CD4-positive, alpha-beta T cell (primary cell): Measurements from ENCODE around the gene SEL1L3. TPM values are rescaled to one million over a fixed set of nuclear protein-coding genes. Genes with fewer than 3 reads are reported as not detected.

ENCODE experiments used
- ATAC-seq: fragments of 200-7000 bp; cut with Tn5 transposase; one replicate; pipeline ENCODE4 v1.10.0; 2022; ENCODE audit warnings: mild to moderate bottlenecking; ENCODE audit not compliant: poor library complexity
- CTCF ChIA-PET: fragments of 350-600 bp; sonication (Branson Sonifier 250); formaldehyde crosslinking; loops from one replicate; lab custom pipeline; 2021; ENCODE audit warnings: antibody characterized with exemption, inconsistent platforms; lab: Charles Lee
- POLR2A ChIA-PET: fragments of 350-600 bp; sonication (Branson Sonifier 250); formaldehyde crosslinking; loops from one replicate; lab custom pipeline; 2021; ENCODE audit warnings: antibody characterized with exemption, inconsistent platforms; lab: Charles Lee
- DNase-seq, 14 experiments: peaks; one replicate each; pipeline ENCODE4 v3.0.0-alpha.2; 2013 to 2020; ENCODE audit warnings: mixed read lengths in 2 of 14
- H3K27ac ChIP-seq, 2 donors: one replicate each; pipeline versions ENCODE4 v1.5.1 to v1.7.0; 2013; ENCODE audit warnings: low read length in 2 of 2, low read depth in 1 of 2, mild to moderate bottlenecking in 1 of 2
- H3K27me3 ChIP-seq, 2 experiments: 1 replicate in 1 of 2; 2 replicates in 1 of 2; pipeline versions ENCODE4 v1.6.1 to v1.7.0; 2013; ENCODE audit warnings: low read length in 2 of 2, control low read depth in 1 of 2, mild to moderate bottlenecking in 1 of 2, moderate library complexity in 1 of 2; ENCODE audit not compliant: insufficient read depth in 2 of 2, control insufficient read depth in 1 of 2
- H3K36me3 ChIP-seq: one replicate; pipeline ENCODE4 v1.6.1; 2013; ENCODE audit warnings: low read length, control low read depth; ENCODE audit not compliant: insufficient read depth
- H3K4me1 ChIP-seq: one replicate; pipeline ENCODE4 v1.6.1; 2013; ENCODE audit warnings: low read length, control low read depth; ENCODE audit not compliant: insufficient read depth
- H3K4me3 ChIP-seq: one replicate; pipeline ENCODE4 v1.5.1; 2013; ENCODE audit warnings: mild to moderate bottlenecking, low read length, moderate library complexity
- H3K9me3 ChIP-seq, 2 experiments: 1 replicate in 1 of 2; 2 replicates in 1 of 2; pipeline versions ENCODE4 v1.6.1 to v1.7.0; 2013; ENCODE audit warnings: low read length in 2 of 2, mild to moderate bottlenecking in 2 of 2, control low read depth in 1 of 2, moderate library complexity in 1 of 2; ENCODE audit not compliant: control insufficient read depth in 1 of 2, insufficient read depth in 1 of 2
- H3K27ac Mint-ChIP-seq: one replicate; pipeline ENCODE4 v1.8.0; 2020; ENCODE audit warnings: mixed read lengths
- H3K27me3 Mint-ChIP-seq: one replicate; pipeline ENCODE4 v1.8.0; 2021; ENCODE audit warnings: mixed read lengths
- H3K36me3 Mint-ChIP-seq: one replicate; pipeline ENCODE4 v1.8.0; 2021; ENCODE audit warnings: low read depth, mixed read lengths
- H3K4me1 Mint-ChIP-seq: one replicate; pipeline ENCODE4 v1.8.0; 2021; ENCODE audit warnings: low read depth, mixed read lengths
- H3K4me3 Mint-ChIP-seq: one replicate; pipeline ENCODE4 v1.8.0; 2020; ENCODE audit warnings: mild to moderate bottlenecking, mixed read lengths
- H3K9me3 Mint-ChIP-seq: one replicate; pipeline ENCODE4 v1.8.0; 2020; ENCODE audit warnings: mixed read lengths
- CTCF ChIP-seq: fragments of 200-600 bp; IDR thresholded peaks from one replicate; pipeline ENCODE4 v1.8.0; 2022; ENCODE audit warnings: antibody characterized with exemption, mild to moderate bottlenecking
- intact Hi-C, 2 experiments: fragments of 100-400 bp; cut with DNase I in 1 of 2; cut with micrococcal nuclease in 1 of 2; formaldehyde crosslinking; loops; one replicate each; pipeline versions ENCODE4 v1.15.1 to v1.9.0; 2023 to 2025; cut with DNase I, micrococcal nuclease
- total RNA-seq, 174 experiments: library from RNA in 2 of 174; stranded (reverse) in 2 of 174; gene quantifications; one replicate each; pipeline ENCODE4 v1.2.3 and lab custom pipeline; 2021 to 2026

The SEL1L3 gene
- total RNA-seq, 2 experiments from 2014 or later: 34.9 to 36.5 TPM

DNA sequence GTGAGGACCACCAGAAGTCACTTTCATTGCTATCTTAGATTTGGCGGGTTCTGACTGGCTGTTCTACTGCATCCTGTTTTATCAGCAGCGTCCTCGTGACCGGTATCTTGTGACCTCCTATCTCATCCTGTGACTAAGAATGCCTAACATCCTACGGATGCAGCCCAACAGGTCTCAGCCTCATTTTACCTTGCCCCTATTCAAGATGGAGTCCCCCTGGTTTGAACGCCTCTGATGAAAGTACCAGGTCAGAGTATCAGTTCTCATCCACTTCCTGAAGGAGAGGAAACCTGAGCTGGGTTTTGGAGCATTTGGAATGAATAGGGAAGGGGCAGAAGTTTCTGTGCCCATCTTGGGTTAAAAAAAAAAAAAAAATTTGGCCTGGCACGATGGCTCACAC is 136.9 kb downstream of the SEL1L3 start:
- Histone ChIP-seq H3K4me1 (no peaks in the 10 kb centered on the region), H3K27ac (no peak overlapping the region), H3K36me3 (no peaks in the 10 kb centered on the region), H3K4me3 (no peak overlapping the region), H3K27me3 (no peaks in the 10 kb centered on the region), H3K9me3 (no peaks in the 10 kb centered on the region)
- no peaks in the 10 kb centered on the region for H3K9me3 Mint-ChIP-seq
- ChIA-PET POLR2A (no interaction called here), CTCF (no interaction called here)
- intact Hi-C loops: no loop called here
- no peak overlapping the region for H3K4me3 Mint-ChIP-seq
- ATAC-seq: no peak
- H3K4me1 Mint-ChIP-seq: no peaks in the 10 kb centered on the region
- no peak for DNase-seq
- H3K27ac Mint-ChIP-seq: no peak overlapping the region
- no peak for TF ChIP-seq CTCF
- no peaks in the 10 kb centered on the region for H3K27me3 Mint-ChIP-seq
- no peaks in the 10 kb centered on the region for H3K36me3 Mint-ChIP-seq

- Histone ChIP-seq H3K27ac (no peak overlapping the region), H3K4me3 (no peak overlapping the region), H3K4me1 (no peaks in the 10 kb centered on the region), H3K27me3 (no peaks in the 10 kb centered on the region), H3K36me3 (no peaks in the 10 kb centered on the region), H3K9me3 (no peaks in the 10 kb centered on the region)
- Mint-ChIP-seq H3K9me3 (no peaks in the 10 kb centered on the region), H3K27ac (no peak overlapping the region), H3K36me3 (no peaks in the 10 kb centered on the region), H3K27me3 (no peaks in the 10 kb centered on the region), H3K4me1 (no peaks in the 10 kb centered on the region), H3K4me3 (no peak overlapping the region)
- intact Hi-C loops: no loop called here
- TF ChIP-seq CTCF: no peak
- DNase-seq (no peak), ATAC-seq (no peak)
- ChIA-PET CTCF (no interaction called here), POLR2A (no interaction called here)
Measured at GRCh38 chr4:25723409-25723808, 139.4 kb downstream of the SEL1L3 start.

- no peaks in the 10 kb centered on the region for H3K27me3 Mint-ChIP-seq
Measured at GRCh38 chr4:25722964-25723363, 139.8 kb downstream of the SEL1L3 start.

More at GRCh38 chr4:25722964-25723363, 139.8 kb downstream of the SEL1L3 start:
- ATAC-seq (no peak), DNase-seq (no peak)
- H3K9me3 ChIP-seq: no peaks in the 10 kb centered on the region
- no peaks in the 10 kb centered on the region for H3K36me3 ChIP-seq
- H3K4me1 ChIP-seq: no peaks in the 10 kb centered on the region
- no peaks in the 10 kb centered on the region for H3K4me1 Mint-ChIP-seq
- no peak overlapping the region for H3K4me3 Mint-ChIP-seq
- TF ChIP-seq CTCF: no peak
- no peak overlapping the region for H3K27ac ChIP-seq
- ChIA-PET POLR2A (no interaction called here), CTCF (no interaction called here)
- H3K9me3 Mint-ChIP-seq: no peaks in the 10 kb centered on the region
- intact Hi-C loops: no loop called here
- no peak overlapping the region for H3K4me3 ChIP-seq
- no peaks in the 10 kb centered on the region for H3K27me3 ChIP-seq
- no peak overlapping the region for H3K27ac Mint-ChIP-seq
- no peaks in the 10 kb centered on the region for H3K36me3 Mint-ChIP-seq
